H9 (cell line): Measurements from ENCODE around the gene MB. TPM values are rescaled to one million over a fixed set of nuclear protein-coding genes. Genes with fewer than 3 reads are reported as not detected.

Experiments used
- DNase-seq: peaks from one replicate; pipeline ENCODE4 v3.0.0-alpha.2; 2017
- H2AFZ ChIP-seq: one replicate; pipeline ENCODE4 v1.6.1; 2013; ENCODE audit warnings: mild to moderate bottlenecking, low read length, control low read depth, moderate library complexity
- H2AK5ac ChIP-seq: 2 replicates; pipeline ENCODE4 v1.6.1; 2013; ENCODE audit warnings: low read length, control low read depth, mixed read lengths; ENCODE audit not compliant: insufficient read length
- H2BK120ac ChIP-seq: one replicate; pipeline ENCODE4 v1.6.1; 2013; ENCODE audit warnings: low read depth, mild to moderate bottlenecking, low read length, control low read depth, inconsistent platforms; ENCODE audit not compliant: poor library complexity, severe bottlenecking
- H2BK12ac ChIP-seq: 2 replicates; pipeline ENCODE4 v1.6.1; 2013; ENCODE audit warnings: low read length, control low read depth, mixed read lengths, low read depth; ENCODE audit not compliant: insufficient read length
- H2BK15ac ChIP-seq: 2 replicates; pipeline ENCODE4 v1.6.1; 2013; ENCODE audit warnings: low read depth, low read length, control low read depth
- H2BK20ac ChIP-seq: one replicate; pipeline ENCODE4 v1.6.1; 2013; ENCODE audit warnings: low read depth, mild to moderate bottlenecking, low read length, control low read depth, inconsistent platforms; ENCODE audit not compliant: poor library complexity, severe bottlenecking
- H2BK5ac ChIP-seq: 2 replicates; pipeline ENCODE4 v1.6.1; 2013; ENCODE audit warnings: low read length, control low read depth, mixed read lengths; ENCODE audit not compliant: insufficient read length
- H3K14ac ChIP-seq: 2 replicates; pipeline ENCODE4 v1.6.1; 2013; ENCODE audit warnings: low read length, control low read depth; ENCODE audit not compliant: insufficient read depth
- H3K18ac ChIP-seq: 2 replicates; pipeline ENCODE4 v1.6.1; 2013; ENCODE audit warnings: low read depth, mild to moderate bottlenecking, mixed read lengths, low read length, control low read depth; ENCODE audit not compliant: insufficient read length
- H3K23ac ChIP-seq: 2 replicates; pipeline ENCODE4 v1.6.1; 2013; ENCODE audit warnings: low read length, control low read depth, mixed read lengths, low read depth; ENCODE audit not compliant: insufficient read length
- H3K23me2 ChIP-seq: 2 replicates; pipeline ENCODE4 v1.6.1; 2013; ENCODE audit warnings: low read depth, mild to moderate bottlenecking, mixed read lengths, low read length, control low read depth; ENCODE audit not compliant: insufficient read length, poor library complexity, severe bottlenecking
- H3K27ac ChIP-seq: 2 replicates; pipeline ENCODE4 v1.5.1; 2013; ENCODE audit warnings: low read length, control low read depth, mixed read lengths, low read depth; ENCODE audit not compliant: insufficient read length
- H3K27me3 ChIP-seq: 2 replicates; pipeline ENCODE4 v1.6.1; 2013; ENCODE audit warnings: low read length, control low read depth, inconsistent platforms; ENCODE audit not compliant: insufficient read depth
- H3K4ac ChIP-seq: 2 replicates; pipeline ENCODE4 v1.6.1; 2013; ENCODE audit warnings: low read depth, mild to moderate bottlenecking, control low read depth, inconsistent platforms, low read length, moderate library complexity
- H3K4me1 ChIP-seq: 2 replicates; pipeline ENCODE4 v1.6.1; 2013; ENCODE audit warnings: low read length, control low read depth, inconsistent platforms; ENCODE audit not compliant: insufficient read depth
- H3K4me2 ChIP-seq: 2 replicates; pipeline ENCODE4 v1.6.1; 2013; ENCODE audit warnings: low read length, control low read depth, mixed read lengths; ENCODE audit not compliant: insufficient read length, insufficient read depth
- H3K56ac ChIP-seq: 2 replicates; pipeline ENCODE4 v1.6.1; 2013; ENCODE audit warnings: low read depth, mild to moderate bottlenecking, mixed read lengths, low read length, control low read depth; ENCODE audit not compliant: insufficient read length
- H3K79me1 ChIP-seq: 2 replicates; pipeline ENCODE4 v1.6.1; 2013; ENCODE audit warnings: low read depth, mild to moderate bottlenecking, moderate library complexity, low read length, control low read depth, inconsistent platforms; ENCODE audit not compliant: insufficient read depth, poor library complexity, severe bottlenecking
- H3K79me2 ChIP-seq: 2 replicates; pipeline ENCODE4 v1.6.1; 2013; ENCODE audit warnings: low read length, control low read depth, inconsistent platforms; ENCODE audit not compliant: insufficient read depth
- H3K9ac ChIP-seq: 2 replicates; pipeline ENCODE4 v1.6.1; 2013; ENCODE audit warnings: low read length, control low read depth, mixed read lengths; ENCODE audit not compliant: insufficient read length; ENCODE audit errors: extremely low read depth
- H3K9me3 ChIP-seq: one replicate; pipeline ENCODE4 v1.6.1; 2013; ENCODE audit warnings: low read depth, low read length, inconsistent platforms; ENCODE audit not compliant: control insufficient read depth
- H3T11ph ChIP-seq: one replicate; pipeline ENCODE4 v1.6.1; 2013; ENCODE audit warnings: mild to moderate bottlenecking, low read length, control low read depth, inconsistent platforms
- H4K20me1 ChIP-seq: one replicate; pipeline ENCODE4 v1.6.1; 2013; ENCODE audit not compliant: control insufficient read depth, insufficient read length, insufficient read depth
- H4K5ac ChIP-seq: 2 replicates; pipeline ENCODE4 v1.6.1; 2013; ENCODE audit warnings: low read depth, mild to moderate bottlenecking, mixed read lengths, low read length, control low read depth; ENCODE audit not compliant: insufficient read length
- H4K8ac ChIP-seq: replicated peaks from 2 replicates; pipeline ENCODE4 v1.6.1; 2013; ENCODE audit warnings: low read length, control low read depth, mixed read lengths, low read depth; ENCODE audit not compliant: insufficient read length
- H4K91ac ChIP-seq: 2 replicates; pipeline ENCODE4 v1.6.1; 2013; ENCODE audit warnings: low read depth, mild to moderate bottlenecking, moderate library complexity, mixed read lengths, low read length, control low read depth; ENCODE audit not compliant: insufficient read length
- H3K27ac Mint-ChIP-seq, 3 experiments: 2 replicates in 2 of 3; 3 replicates in 1 of 3; pipeline ENCODE4 v1.8.0; 2020 to 2021; ENCODE audit warnings: mixed read lengths in 3 of 3, mild to moderate bottlenecking in 1 of 3, moderate library complexity in 1 of 3
- H3K27me3 Mint-ChIP-seq: 2 replicates; pipeline ENCODE4 v1.8.0; 2021; ENCODE audit warnings: low read depth, mild to moderate bottlenecking, moderate library complexity, mixed read lengths
- H3K36me3 Mint-ChIP-seq, 3 experiments: 2 replicates in 2 of 3; 3 replicates in 1 of 3; pipeline ENCODE4 v1.8.0; 2020 to 2021; ENCODE audit warnings: low read depth in 3 of 3, mixed read lengths in 3 of 3; ENCODE audit not compliant: insufficient read depth in 1 of 3
- H3K4me1 Mint-ChIP-seq, 2 experiments: 2 replicates each; pipeline ENCODE4 v1.8.0; 2020; ENCODE audit warnings: mixed read lengths in 2 of 2
- H3K4me3 Mint-ChIP-seq, 2 experiments: 2 replicates in 1 of 2; 3 replicates in 1 of 2; pipeline ENCODE4 v1.8.0; 2020 to 2021; ENCODE audit warnings: mild to moderate bottlenecking in 2 of 2, mixed read lengths in 2 of 2, moderate library complexity in 1 of 2
- H3K9me3 Mint-ChIP-seq, 2 experiments: 2 replicates in 1 of 2; 3 replicates in 1 of 2; pipeline ENCODE4 v1.8.0; 2020; ENCODE audit warnings: mild to moderate bottlenecking in 2 of 2, mixed read lengths in 2 of 2, moderate library complexity in 1 of 2
- WGBS: extraction: QIAGEN DNeasy Blood & Tissue Kit; methylation state at CpG from one replicate; pipeline ENCODE4 v1.1.7; 2013; ENCODE audit warnings: missing lambda C conversion rate, low lambda C conversion rate, mixed read lengths; ENCODE audit not compliant: insufficient read length; ENCODE audit errors: extremely low coverage; 5-methylcytosine and 5-hydroxymethylcytosine counted together
- total RNA-seq: library from RNA; stranded (reverse); gene quantifications from 2 replicates; pipeline ENCODE4 v1.2.1, GENCODE V29; 2021
- TF ChIP-seq, protein P1 (sequence below): fragments of 200-600 bp; sonication (generic); conservative IDR thresholded peaks from 3 replicates; pipeline ENCODE4 v1.8.0; 2021; ENCODE audit warnings: antibody characterized with exemption, mild to moderate bottlenecking

MB gene
- total RNA-seq, 1 experiment from 2014 or later, result 0.55 TPM

DNA sequence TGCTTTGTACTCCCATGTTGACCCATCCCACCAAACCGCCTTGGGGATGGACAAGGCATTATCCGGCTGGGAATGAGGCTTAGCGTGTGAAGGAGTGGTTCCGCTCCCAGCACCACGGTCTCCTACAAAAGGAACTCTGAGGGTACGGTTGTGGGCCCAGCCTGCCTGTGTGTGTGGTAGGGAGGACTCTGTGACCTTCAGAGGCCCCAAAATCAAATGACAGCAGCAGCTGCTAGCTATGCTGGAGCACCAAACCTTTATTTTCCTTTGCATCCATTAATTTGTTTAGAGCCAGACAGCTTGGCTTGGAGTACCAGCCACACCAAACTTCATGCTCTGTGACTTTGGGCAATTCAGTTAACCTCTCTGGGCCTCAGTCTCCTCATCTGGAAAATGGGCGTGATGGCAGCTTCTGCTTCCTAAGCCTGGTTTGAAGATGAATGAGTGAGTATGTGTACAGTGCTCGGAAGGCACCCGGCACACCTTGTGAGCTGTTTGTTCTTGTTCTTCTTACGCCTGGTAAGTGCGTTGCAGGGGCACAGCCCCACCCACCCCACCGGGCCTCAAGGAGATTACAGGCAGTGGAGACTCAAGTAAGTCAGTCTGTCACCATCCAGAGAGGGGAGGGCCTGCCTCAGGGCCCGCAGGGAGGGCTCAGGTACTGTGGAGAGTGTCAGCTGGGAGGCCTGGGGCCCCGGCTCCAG lies 25.3 kb downstream of the MB start:
- H2BK20ac ChIP-seq, result no peak overlapping the region
- no peaks in the 10 kb centered on the region for H3K79me2 ChIP-seq
- Mint-ChIP-seq H3K4me1 (peaks cover 0 to 29% of the 10 kb centered on the region in 2 experiments), H3K4me3 (no peak overlapping the region), H3K27ac (no peak overlapping the region), H3K9me3 (no peaks in the 10 kb centered on the region), H3K36me3 (no peaks in the 10 kb centered on the region), H3K27me3 (peaks cover 7% of the 10 kb centered on the region)
- H3K4ac ChIP-seq, result no peak overlapping the region
- no peak overlapping the region for H4K5ac ChIP-seq
- no peak overlapping the region for H3K27ac ChIP-seq
- no peaks in the 10 kb centered on the region for H3K4me1 ChIP-seq
- no peak overlapping the region for H3K23ac ChIP-seq
- H4K20me1 ChIP-seq, result no peaks in the 10 kb centered on the region
- H3K9me3 ChIP-seq, result no peaks in the 10 kb centered on the region
- no peak for DNase-seq
- no peak overlapping the region for H4K91ac ChIP-seq
- no peak overlapping the region for H3K4me2 ChIP-seq
- no peak overlapping the region for H2AK5ac ChIP-seq
- no peak overlapping the region for H3K9ac ChIP-seq
- no peaks in the 10 kb centered on the region for H3K79me1 ChIP-seq
- no peak overlapping the region for H2BK15ac ChIP-seq
- H3K27me3 ChIP-seq, result no peaks in the 10 kb centered on the region
- H4K8ac ChIP-seq, result no peak overlapping the region
- no CpG with 5 or more reads among the region's 14 CpGs for WGBS
- H2BK5ac ChIP-seq, result no peak overlapping the region
- H3K56ac ChIP-seq, result no peak overlapping the region
- H3T11ph ChIP-seq, result no peak overlapping the region
- no peaks in the 10 kb centered on the region for H3K23me2 ChIP-seq
- no peak overlapping the region for H3K14ac ChIP-seq
- no peak overlapping the region for H2BK120ac ChIP-seq
- no peak overlapping the region for H2AFZ ChIP-seq
- TF ChIP-seq, protein P1, sequence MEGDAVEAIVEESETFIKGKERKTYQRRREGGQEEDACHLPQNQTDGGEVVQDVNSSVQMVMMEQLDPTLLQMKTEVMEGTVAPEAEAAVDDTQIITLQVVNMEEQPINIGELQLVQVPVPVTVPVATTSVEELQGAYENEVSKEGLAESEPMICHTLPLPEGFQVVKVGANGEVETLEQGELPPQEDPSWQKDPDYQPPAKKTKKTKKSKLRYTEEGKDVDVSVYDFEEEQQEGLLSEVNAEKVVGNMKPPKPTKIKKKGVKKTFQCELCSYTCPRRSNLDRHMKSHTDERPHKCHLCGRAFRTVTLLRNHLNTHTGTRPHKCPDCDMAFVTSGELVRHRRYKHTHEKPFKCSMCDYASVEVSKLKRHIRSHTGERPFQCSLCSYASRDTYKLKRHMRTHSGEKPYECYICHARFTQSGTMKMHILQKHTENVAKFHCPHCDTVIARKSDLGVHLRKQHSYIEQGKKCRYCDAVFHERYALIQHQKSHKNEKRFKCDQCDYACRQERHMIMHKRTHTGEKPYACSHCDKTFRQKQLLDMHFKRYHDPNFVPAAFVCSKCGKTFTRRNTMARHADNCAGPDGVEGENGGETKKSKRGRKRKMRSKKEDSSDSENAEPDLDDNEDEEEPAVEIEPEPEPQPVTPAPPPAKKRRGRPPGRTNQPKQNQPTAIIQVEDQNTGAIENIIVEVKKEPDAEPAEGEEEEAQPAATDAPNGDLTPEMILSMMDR, result no peak
- H3K18ac ChIP-seq, result no peak overlapping the region
- no peak overlapping the region for H2BK12ac ChIP-seq
